NOMO-1 treated with DMSO at 0.1 percent for 48 hours (cell line): ENCODE measurements around the gene PTPN21.
A peak's percentile ranks its signal among the peaks of the same experiment; 100 is the strongest.

Experiments used
- DNase-seq: peaks from one replicate; lab custom pipeline; 2025; ENCODE audit not compliant: unreplicated experiment; lab: John Stamatoyannopoulos, UW

PTPN21 gene

DNA sequence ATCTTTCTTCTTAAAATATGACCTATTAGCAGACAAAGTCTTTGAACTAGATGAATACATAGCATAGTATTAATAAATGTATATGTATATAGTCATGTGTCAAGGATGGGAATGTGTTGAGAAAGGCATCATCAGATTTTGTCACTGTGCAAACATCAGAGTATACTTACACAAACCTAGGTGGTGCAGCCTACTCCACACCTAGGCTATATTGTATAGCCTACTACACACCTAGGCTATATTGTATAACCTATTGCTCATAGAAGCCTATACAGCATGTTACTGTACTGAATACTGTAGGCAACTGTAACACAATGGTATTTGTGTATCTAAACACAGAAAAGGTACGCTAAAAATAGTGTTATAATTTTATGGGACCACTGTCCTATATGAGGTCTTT lies 47.6 kb downstream of the PTPN21 start:
- DNase-seq, result no peak

DNA sequence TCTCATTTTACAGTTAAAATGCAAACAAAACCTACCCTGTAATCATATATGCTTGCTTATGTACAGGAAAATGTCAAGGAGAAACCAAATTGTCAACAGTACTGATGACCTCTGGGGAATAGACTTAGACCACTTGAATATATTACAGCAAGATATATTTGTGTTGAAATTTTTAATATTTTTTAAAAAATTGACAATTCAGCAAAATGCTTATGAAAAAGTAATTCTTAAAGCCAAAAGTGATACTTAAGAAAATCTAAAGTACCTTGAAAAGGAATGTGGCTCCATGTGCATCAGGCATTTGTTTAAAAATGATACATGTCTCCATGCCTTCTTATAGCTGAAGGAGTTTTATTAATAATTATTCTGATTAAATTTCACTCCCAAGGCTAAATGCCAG lies 49.2 kb downstream of the PTPN21 start:
- DNase-seq, result no peak

DNA sequence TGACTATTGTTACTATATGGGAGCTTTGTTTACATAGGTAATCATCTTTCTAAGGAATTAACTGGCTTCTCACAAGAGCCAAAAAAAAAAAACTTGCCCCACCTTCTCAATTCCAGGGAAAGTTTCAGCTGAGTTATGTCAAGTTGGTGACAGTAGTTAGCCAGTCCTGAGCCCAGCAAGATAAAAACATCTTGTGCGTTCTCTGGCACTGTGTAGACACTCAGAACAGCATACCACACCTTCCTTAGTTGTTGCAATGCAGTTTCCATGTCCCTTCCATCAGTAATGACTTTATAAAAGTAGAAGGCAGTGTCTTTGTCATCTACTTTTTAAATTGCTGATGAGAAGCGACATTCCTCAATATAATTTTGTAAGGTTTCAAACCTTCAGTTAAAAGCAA lies 50.2 kb downstream of the PTPN21 start:
- DNase-seq, result no peak

DNA sequence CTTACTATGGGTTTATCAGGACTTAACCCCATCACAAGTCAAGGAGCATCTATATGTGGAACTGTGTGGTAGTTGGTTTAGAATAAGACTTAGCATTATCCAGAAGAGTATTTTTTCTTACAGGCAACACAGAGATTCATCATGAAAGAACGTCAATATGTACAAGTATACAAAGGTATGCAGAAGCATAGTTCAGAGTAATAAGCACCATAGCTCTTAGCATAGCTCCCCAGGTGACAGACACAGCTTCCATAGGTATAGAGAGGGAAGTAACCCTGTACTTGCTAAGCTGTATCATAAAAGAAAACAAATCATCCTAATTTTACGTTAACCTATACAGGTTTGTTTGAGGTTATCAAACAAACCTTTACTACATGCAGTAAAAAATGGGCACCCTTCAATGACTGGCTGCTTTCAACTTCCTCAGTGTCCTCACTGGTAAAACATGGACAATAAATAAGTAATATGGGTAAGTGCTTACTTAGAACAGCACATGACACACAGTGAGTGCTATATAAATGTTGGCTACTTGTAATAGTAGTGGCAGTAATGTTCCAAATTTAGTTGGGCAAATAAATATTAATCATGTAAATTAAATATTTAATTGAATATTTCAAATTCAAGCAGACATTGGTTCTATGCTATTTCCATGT lies 50.9 kb downstream of the PTPN21 start:
- no peak for DNase-seq

DNA sequence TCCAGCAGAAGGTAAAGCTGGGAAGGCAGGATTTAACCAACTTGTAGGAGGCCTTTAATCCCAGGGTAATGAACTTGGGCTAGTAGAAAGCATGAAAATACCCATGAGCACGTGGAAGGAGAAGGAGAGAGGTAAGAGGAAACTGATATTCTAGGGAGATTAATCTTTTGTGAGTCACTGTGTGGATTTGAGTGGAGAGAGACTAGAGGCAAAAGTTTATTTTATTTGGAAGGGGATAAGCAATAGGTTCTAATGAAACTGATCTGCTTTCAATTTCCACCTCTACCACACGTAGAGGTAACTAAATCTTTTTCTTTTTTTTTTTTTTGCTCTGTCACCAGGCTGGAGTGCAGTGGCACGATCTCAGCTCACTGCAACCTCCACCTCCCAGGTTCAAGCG lies 52.1 kb downstream of the PTPN21 start:
- DNase-seq, result no peak

DNA sequence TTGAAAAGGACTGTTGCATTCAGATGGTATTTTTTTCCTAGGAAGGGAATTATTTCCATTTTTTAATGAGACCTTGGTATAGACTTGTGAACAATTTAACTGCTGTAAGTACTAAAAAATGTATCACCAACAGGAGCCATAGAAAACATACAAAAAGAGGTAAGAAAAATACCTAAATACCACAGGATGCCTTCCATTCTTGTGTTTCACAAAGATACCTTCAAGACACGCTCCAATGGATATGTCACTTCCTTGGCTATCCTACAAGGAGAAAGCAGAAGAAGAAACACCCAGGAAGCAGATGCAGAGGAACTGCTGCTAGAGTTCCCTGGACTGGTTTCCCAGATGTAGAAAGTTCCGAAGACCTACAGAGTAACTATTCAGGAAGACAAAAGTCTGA lies 54.2 kb downstream of the PTPN21 start:
- DNase-seq, result no peak

DNA sequence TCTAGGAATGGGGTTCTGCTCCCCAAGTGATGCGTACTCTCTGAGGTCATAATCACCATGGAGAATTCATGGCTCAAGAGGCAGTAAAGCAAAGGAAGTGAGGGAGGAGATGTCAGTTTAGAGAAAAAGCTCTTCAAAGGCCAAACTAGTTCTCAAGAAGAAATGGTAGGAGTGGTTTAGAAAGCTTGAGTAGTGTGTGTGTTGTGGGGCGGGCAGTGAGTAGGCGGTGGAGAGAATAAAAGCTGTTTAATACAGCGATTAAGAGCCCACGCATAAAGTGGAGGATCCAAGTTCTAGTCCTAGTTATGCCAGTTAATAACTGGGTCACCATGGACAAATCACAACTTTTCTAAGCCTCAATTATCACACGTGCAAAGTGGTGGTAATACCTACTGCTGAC lies 55.6 kb downstream of the PTPN21 start:
- no peak for DNase-seq

DNA sequence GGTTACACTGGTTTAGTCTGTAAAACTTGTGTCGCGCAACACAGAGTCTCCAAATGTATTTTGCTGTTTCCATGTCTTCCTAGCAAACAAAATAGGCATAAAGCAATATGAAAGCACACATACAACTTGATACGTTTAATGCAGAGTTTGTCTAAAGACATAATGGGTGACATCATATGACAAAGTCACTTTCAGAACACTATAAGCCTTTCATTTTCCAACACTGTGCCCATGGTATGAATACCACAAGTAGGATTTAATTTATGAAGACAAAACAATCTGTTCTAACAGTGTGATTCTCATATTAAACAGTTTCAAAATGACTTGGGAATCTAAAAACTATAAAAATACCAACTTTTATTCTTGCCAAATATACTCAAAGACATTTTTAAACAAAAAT lies 58.4 kb downstream of the PTPN21 start:
- DNase-seq, result no peak

DNA sequence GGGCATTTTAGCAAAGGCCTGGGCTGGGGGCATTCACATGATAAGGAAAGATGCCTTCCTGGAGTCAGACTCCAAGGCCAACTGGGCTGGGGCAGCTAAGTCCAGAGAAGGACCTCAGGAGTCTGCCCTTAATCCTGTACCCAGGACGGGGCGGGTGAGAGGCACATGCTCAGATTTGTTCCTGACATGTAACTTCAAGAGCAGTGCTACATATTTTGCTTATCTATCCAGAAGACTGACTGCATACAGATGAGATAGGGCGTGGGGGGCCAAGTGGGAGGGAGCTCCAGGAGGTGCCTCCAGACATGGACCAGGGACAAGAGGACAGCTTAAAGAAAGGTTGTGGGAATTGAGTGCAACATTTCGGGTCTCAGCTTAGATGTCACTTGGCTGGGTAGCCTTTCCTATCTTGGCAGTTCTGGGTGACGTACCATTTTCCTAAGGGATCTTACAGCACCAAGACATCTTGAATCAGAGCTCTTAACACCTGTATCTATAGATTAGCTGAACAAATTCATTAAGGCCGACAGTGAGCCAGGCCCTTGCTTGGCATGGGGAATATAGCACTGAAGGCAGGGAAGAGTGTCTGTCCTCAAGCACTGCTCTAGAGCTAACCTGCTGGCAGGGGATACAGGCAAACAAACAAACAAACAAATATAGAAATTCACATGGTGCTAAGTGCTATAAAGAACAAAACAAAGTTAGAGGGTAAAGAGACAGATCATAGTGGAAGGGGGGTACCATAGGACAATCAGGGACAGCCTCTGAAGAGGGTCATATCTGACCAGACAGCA lies 61.2 kb downstream of the PTPN21 start:
- no peak for DNase-seq

DNA sequence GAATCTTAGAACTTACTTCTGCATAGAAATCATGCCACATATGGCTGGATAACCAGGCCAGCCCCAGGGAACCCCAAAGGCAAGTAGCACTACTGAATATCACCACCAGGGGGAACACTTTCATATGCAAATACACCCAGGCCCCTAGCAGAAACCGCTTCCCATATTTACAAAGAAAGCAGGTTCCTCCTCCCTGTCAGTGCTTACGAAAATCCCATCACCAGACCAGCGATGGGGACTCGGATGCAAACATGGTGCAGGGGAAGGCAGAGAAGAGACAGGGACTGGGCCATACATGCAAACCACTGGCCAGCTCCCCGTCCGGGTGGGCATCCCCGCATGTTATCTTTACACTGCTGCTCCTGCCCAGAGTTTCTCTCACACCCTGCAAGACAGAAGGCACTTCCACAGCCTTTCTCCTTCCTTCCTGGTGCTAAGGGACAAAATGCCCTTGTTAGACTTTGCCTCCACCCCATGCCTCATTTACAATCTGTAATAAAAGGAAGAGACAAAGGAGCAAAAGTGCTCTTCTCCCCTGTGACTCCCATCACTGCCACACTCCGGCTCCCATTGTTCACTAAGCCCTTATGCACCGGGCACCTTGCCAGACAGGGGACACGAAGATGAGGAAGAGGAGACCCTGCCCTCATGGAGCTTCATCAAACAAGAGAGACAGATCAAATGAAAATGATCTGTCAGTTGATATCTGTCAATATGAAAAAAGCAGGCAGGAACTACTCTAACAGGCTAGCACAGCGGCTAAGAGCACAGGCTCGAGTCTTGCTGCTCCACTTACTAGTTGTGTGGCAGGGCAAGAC lies 62.3 kb downstream of the PTPN21 start:
- DNase-seq, result peak; percentile 83

DNA sequence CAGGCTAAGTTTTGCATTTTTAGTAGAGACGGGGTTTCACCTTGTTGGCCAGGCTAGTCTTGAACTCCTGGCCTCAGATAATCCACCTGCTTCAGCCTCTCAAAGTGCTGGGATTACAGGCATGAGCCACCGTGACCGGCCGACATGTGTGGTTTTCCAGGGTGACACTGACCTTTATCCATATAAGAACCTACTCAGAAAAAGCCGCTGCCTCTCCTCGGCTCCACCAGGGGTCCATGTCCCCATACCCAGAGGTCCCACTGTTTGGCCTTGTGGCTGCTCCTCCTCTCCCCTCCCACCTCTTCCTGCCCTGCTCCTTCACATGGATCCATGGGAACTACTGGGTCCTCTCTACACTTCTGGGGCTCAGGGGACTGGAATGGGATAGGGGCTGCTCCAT lies 64.6 kb downstream of the PTPN21 start:
- no peak for DNase-seq

DNA sequence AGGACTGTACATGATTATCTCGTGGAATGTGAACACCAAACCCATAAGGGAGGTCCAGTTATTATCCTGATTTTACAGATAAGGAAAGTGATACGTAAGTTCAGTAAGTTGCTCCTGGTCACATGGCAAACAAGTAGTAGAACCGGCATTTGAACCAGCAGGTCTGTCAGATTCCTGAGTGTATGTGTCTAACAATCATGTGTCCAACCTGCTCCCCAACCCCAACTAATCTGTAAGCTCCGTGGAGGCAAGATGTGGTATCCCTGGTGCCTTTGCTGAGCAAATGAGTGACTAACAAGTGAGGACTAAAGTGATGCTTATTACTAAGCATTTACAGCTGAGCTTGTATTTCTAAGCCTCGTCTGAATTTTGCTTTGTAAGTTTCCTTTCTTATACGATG lies 65.9 kb downstream of the PTPN21 start:
- DNase-seq, result no peak

DNA sequence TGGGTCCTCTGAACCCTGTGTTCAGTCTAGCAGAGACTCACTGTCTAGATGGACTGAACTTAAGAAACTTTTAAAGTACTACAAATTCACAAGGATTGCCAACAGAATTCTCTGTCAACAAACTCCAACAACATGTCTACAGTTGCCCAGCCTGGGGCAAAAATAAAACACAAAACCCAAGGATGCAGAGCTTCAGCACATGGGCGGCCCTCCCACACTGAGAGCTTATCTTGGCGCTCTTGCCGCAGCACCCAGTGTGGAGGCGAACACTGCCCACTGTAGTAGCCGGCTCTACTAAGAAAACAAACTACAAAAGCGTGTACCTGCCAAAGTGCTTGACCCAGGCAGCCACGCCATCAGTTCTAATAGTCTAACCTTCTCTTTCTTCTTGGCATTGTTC lies 66.7 kb downstream of the PTPN21 start:
- DNase-seq, result no peak

DNA sequence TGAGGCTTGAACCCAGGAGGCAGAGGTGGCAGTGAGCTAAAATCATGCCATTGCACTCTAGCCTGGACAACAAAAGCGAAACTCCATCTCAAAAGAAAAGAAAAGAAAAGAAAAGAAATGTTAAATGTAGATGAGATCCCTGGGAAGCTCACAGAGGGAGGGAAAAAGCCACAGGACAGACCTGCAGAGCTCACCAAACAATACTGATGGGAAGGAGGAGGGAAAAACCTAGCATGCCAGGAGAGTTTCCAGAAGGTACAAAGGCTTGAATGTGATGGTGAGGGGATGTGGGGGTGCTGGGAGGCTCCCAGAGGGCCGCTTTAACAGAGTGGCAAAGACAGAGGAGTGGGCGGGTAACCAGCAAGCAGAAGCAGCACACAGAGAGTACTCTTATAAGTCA lies 72.3 kb downstream of the PTPN21 start:
- DNase-seq, result no peak

DNA sequence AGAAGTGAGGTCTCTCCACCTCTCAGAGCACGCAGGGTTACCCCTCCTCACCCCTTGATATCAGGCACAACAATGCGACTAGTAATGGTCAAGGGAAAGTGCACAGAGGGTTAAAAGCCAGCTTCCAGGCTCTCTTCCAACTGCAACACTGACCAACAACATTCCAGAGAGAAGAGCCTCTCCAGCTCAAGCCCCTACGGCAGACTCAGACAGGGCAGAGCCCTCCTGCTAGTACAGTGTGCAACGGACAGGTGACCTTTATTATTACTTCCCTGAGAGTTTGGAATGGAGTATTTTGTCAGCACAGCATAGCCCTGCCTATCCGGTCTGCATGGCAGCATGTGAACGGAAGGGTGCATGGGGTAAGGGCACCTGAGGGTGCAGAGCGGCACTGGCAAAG lies 73.0 kb downstream of the PTPN21 start:
- DNase-seq, result no peak

DNA sequence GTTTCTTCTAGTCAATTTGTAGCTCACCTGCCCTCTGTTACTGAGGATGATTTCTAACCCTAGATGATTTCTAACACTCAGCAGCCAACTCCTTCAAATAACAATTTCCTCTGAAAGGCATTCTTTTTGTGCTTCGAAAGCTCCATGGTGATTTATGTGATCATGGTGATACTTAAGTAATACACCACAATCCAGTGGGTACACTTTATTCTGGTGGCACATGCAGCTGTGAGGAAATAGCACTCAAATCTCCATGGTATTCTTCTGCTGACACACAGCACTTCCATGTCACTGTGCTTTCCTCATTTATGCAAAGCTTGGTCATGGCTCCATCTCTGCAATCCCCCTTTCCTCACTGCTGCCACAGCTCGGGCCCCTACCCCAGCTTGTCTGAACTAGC lies 73.7 kb downstream of the PTPN21 start:
- no peak for DNase-seq

DNA sequence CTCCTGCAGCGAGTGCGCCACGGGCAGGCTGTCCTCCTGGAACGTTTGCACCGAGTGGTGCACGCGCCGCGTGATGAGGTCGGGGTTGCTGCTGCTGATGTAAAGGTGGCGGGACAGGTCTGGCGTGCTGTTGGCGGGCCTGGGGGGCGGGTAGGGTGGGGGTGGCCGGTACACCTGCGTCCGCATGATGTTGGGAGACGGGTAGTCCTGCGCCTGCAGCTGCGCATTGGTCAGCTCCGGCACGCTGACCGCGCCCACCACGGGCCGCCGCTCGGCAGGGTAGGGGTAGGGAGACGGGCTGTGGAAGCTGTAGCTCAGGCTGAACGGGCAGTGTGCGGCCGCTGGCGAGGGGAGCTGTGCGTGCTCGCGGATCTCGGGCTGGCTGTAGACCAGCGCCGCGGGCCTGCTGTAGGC lies 75.2 kb downstream of the PTPN21 start:
- no peak for DNase-seq

DNA sequence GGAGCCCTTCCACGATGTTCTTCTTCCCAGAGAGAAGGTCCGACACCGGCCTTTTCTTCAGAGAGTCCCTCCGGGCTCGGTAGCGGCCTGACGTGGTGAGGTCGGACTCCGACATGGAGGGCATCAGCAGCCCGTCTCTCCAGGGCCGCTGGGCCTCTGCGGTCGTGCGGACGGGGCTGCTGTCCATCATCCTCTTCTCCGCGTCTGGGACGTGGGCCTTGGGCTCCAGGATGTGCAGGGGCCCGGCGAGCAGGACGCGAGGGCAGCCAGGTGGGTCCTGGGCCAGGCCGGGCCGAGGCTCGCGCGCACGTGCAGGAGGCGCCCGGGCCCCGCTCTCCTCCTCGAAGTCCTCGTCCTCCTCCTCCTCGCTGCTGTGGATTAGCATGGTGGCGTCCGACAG lies 75.9 kb downstream of the PTPN21 start:
- DNase-seq, result no peak

DNA sequence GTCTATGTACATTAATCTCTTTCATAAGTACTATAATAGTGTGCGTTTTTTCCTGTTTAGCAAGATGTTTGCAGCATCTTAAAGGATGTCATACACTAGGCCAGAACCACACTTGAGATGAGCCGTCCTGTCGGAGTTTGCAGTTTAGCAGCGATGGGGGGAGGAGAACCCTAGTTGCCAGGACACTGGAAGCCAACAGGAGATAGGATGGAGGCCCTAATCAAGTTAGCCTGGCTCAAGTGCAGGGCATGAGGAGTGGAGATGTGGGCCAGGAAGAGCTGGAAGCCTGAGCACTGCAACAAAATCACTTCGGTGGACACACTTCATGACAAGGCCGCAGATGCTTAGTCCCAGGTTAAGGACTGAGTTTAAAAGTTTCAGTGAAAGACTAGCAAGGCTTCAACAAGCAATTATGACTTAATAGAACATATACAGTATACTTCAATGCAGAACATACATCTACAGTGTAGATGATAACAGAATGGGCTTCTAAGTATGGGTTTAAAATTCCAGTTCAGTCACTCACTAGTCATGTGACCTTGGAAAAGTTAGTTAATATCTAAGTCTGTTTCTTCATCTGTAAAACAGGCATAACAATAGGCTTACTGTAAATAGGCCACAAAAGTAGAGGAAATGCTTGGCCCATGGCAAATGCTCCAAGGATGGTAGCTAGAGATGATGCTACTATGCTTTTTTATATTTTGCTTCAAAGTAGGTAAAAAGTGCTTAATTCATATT lies 77.1 kb downstream of the PTPN21 start:
- no peak for DNase-seq

DNA sequence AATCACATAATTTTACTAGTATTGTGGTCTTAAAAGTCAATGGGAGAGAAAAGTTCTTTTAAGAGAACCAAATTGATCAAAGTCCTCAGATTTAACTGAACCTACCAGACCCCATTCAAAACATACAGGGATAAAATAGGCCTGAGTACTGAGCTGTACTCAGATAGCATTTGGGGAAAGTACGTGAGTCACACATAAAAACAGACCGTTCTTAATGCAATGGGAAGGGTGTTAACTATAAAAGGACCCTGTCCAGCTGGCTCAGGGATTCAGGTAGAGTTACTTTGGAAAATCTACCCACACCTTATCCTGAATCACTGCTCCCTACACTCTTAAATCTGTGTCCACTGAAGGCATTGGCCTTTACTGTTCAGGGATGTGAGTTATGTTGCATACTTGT lies 78.0 kb downstream of the PTPN21 start:
- no peak for DNase-seq

DNA sequence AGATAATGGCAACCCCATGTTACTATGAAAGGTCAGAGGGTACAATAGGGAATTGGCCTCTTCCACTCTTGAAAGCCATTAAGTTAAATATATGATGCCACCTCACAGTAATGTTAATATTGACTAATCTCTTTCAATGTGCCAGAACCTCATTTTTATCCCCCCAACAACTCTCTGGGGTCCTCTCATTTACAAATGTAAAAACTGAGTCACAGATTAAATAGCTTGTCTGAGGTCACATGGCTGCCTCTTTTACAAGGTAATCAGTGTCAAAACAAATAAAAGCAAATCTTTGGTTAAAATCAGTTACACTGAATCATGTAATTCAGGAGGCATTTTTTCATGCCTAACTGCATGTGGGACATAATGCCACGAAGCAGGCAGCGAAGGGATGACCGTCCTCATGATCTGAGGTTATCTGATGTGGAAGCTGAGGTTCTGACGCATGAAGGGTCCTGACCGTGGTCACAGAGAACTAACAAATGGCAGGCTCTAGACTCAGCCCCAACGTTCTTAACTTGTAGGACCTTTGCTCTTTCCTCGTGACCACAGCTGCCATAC lies 78.5 kb downstream of the PTPN21 start:
- DNase-seq, result no peak
